Epidermal melanocyte (primary cell): ENCODE data around the gene CBR4.
"Not testable (repeated sequence)": the region's sequence is repeated elsewhere in the genome, so short reads cannot be mapped to it uniquely, and the experiment has no call there.

Source experiments
- DNase-seq: peaks from one replicate; pipeline ENCODE4 v3.0.0; 2011; ENCODE audit warnings: low spot score; ENCODE audit not compliant: insufficient read length

The CBR4 gene

DNA sequence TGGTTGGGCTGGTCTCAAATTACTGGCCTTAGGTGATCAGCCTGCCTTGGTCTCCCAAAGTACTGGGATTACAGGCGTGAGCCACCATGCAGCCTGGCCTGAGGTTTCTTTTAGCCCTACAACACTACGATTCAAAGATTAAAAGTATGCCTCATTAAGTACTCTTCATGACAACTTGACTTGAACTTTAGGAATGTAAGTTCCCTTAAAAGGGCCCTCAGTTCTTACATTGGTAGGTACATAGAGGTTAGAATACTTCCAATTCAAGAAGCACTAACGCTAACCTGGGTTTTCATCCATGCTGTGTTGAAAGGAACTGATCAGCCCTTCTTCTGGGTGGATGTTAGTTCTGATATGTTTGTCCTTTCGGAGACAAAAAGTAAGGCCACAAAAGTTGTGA, 15.1 kb downstream of the CBR4 start:
- DNase-seq, result no peak

DNA sequence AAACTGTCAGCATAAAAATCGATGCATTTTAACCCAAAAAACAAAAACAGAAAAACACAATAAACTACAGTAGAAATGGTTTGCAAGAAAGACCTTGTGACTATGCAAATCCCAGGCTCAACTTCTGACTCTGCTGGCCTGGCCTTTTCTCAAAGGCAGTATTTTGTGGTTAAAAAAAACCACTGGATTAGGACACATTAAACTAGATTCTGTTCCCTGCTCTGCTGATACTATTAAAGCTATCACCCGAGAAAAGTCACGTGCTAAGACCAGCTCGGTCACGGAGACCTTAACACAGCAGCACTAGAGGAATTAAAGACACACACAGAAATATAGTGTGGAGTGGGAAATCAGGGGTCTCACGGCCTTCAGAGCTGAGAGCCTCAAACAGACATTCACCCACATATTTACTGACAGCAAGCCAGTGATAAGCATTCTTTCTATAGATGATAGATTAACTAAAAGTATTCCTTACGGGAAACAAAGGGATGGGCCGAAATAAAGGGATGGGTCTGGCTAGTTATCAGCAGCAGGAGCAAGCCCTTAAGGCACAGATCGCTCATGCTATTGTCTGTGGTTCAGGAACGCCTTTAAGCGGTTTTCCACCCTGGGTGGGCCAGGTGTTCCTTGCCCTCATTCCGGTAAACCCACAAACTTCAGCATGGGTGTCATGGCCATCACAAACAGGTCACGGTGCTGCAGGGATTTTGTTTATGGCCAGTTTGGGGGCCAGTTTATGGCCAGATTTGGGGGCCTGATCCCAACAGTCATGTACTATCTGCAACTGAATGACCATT, 16.1 kb downstream of the CBR4 start:
- no peak for DNase-seq

DNA sequence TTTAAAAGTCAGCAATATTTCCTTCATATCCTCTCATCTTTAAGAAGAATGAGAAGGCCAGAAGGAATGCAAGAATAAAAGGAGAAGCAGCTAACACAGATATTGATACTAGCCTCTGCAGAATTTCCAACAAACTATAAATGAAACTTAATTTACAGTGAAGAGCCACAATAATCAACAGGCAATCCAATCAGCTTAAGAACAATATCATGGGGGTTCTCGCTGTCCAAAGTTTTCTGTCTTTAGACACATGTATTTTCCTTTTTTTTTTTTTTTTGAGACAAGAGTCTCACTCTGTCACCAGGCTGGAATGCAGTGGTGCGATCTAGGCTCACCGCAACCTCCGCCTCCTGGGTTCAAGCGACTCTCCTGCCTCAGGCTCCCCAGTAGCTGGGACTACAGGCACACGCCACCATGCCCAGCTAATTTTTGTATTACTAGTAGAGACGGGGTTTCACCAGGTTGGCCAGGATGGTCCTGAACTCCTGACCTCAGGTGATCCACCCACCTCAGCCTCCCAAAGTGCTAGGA, 17.0 kb downstream of the CBR4 start:
- DNase-seq, result not testable (repeated sequence)

DNA sequence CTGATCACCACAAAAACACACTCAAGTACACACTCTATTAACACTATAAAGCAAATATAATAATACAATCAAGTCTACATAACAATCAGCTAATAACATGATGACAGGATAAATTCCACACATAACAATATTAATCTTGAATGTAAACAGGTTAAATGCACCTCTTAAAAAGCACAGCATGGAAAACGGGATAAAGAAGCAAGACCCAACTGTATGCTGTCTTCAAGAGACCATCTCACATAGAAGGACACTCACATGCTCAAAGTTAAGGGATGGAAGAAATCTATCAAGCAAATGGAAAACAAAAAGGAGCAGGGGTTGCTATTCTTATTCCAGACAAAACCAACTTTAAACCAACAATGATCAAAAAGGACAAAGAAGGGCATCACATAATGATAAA, 28.1 kb downstream of the CBR4 start:
- DNase-seq, result no peak

DNA sequence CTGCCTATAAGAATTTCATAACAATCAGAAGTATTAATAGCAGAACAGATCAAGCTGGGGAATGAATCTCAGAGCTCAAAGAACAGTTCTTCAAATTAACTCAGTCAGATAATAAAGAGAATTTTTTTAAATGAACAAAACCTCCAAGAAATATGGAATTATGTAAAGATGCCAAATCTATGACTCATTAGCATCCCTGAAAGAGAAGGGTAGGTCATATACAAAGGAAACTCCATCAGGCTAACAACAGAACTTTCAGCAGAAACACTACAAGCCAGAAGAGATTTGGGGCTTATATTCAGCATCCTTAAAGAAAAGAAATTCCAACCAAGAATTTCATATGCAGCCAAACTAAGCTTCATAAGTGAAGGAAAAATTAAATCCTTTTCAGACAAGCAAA, 28.6 kb downstream of the CBR4 start:
- no peak for DNase-seq

DNA sequence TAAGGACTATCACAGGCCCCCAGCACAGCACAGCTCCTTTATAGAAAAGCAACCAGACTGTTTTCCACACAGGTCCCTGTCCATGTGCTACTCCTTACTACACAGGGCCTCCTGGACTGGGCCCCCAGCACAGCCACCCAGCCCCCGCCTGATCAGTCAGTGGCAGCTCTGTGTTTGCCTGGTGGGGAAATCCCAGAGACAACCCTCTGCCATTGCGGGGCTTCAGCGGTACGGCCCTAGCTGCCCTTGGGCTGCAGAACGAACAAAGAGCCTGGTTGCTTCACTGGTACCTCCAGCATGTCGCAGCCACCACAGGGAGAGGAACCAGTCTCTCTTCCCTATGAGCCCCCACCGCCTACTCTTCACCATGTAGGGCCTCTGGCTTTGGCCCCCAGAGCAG, 30.7 kb downstream of the CBR4 start:
- no peak for DNase-seq

DNA sequence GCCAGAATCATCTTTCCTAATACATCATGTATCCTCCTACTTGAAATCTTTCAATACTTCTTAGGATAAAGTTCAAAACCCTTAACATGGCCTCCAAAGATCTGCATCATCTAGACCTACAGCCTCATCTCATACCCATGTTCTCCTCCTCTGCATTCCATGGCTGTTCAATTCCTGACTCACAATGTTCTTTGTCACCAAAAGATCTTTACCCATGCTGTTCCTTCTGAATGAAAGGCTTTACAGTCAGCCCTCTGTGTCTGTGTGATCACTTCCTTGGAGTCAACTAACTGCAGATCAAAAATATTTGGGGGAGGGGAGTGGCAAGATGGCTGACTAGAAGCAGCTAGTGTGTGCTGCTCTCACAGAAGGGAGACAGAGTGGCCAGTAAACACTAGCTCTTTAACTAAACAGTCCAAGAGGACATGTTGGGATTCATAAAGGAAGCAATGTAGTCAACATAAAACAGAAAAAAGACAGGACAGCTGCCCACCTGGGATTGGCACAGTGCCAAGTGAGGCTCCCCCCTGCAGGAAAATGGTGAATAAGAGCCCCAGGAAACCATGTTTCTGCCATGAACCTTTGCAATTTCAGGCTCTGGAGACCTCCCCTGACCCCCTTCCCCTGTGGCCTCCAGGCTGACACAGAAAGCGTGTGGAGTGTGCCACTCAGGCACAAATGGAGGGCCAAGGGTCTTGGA, 31.9 kb downstream of the CBR4 start:
- no peak for DNase-seq

DNA sequence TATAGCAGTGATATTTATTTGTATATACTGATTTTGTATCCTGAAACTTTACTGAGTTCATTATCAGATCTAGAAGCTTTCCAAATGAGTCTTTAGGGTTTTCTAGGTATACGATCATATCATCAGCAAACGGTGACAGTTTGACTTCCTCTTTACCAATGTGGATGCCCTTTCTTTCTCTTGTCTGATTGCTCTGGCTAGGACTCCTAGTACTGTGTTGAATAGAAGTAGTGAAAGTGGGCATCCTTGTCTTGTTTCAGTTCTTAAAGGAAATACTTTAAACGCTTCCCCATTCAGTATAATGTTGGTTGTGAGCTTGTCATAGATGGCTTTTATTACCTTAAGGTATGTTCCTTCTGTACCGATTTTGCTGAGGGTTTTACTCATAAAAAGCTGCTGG, 37.5 kb downstream of the CBR4 start:
- no peak for DNase-seq

DNA sequence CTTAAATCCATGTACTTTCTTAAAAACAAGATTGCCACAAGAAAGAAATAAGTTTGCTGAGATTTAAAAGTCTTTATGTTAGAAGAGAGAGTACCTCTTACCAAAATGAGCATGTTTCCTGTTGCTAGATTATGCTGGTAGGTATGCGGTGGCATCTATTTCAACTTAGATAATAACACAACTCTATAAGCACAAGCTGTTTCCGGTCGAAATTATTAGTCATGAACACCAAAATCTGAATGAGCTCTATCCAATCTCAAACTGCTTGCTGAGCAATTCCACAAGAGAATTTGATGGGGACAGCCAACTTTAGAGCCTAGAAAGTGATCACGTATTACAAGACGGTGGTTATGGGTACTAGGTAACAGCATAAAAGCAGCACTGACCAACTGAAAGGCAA, 49.3 kb downstream of the CBR4 start:
- DNase-seq, result no peak

DNA sequence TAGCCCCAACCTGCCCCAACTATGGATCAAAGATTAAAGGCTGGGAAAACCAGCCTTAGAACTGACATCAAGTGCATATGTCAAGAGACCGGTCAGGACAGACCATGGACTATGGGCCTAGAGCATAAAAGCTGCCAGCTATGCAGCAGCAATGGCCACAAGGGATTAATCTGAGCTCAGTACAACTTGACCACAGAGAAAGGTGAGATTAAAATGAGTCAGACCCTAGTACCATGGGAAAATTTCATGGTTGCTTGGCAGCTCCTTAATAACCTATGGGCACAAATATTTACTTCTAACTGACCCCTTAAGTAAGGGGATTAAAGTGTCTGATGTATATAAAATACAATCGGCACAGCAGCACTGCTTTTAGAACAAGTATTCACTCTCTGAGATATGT, 54.4 kb downstream of the CBR4 start:
- no peak for DNase-seq

DNA sequence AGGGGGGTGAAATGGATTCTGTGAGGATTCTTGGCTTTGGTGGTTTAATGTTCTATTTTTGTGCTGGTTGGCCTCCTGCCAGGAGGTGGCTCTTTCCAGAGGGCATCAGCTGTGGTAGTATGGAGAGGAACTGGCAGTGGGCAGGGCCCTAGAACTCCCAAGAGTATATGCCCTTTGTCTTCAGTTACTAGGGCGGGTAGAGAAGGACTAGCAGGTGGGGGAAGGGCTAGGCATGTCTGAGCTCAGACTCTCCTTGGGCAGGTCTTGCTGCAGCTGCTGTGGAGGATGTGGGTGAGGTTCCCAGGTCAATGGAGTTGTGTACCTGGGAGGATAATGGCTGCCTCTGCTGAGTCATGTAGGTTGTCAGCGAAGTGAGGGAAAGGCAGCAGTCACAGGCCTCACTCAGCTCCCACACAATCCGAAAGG, 57.2 kb downstream of the CBR4 start:
- DNase-seq, result not testable (repeated sequence)

DNA sequence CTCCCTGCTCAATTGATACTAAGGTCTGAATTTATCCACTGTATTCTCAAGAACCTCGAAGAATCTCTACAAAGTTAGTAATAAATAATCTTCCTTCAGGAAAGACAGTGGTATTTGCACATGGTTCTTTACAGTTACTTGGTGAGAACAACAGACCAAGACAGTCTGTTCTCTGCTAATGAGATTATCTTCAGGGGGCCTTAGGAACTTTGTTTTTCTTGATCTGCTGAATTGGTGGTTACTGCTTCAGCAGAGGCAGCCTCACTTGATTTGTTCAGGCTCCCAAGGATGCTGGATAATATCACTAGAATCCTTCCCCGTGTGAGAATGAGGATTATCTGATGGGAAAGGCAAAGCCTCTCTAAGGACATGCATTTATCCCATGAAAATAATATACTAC, 64.8 kb downstream of the CBR4 start:
- DNase-seq, result no peak

DNA sequence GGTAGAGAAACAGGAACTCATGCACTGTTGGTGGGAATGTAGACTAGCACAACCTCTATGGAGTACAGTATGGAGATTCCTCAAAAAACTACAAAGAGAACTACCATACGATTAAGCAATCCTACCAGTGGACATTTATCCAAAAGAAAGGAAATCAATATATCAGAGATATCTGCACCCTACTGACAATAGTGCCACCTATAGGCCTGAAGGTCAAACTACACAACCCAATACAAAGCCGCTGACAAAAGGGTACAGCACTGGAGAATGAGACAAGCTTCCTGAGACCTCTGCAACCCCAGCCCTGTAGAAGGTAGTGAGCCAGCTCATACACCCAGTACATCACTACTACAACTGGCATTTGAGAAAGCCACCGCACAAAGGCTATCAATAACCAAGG, 67.1 kb downstream of the CBR4 start:
- no peak for DNase-seq
